Measurements from ENCODE around the gene ZFP57. TPM values are rescaled to one million over a fixed set of nuclear protein-coding genes. Genes with fewer than 3 reads are reported as not detected.

The ZFP57 gene
- total and polyA plus RNA-seq, 2 of the 13 experiments (the other 11 are each of a cell fraction or from before 2014, with no cell fraction given), result not detected

- TF ChIP-seq HOMEZ (CRISPR knock-in tag; IDR thresholded peaks at IDR 0.05; ENCODE audit: low read depth) (no peak), ZNF674 (CRISPR knock-in tag; IDR thresholded peaks at IDR 0.05; ENCODE audit: low read depth) (no peak), MIER2 (CRISPR knock-in tag; IDR thresholded peaks at IDR 0.05) (no peak), ZNF83 (CRISPR knock-in tag; IDR thresholded peaks at IDR 0.05; ENCODE audit: borderline replicate concordance) (no peak), KAT8 (CRISPR knock-in tag; IDR thresholded peaks at IDR 0.05) (no peak), ZNF788 (CRISPR knock-in tag; IDR thresholded peaks at IDR 0.05; ENCODE audit: borderline replicate concordance) (no peak), TOE1 (CRISPR knock-in tag; IDR thresholded peaks at IDR 0.05) (no peak)
Measured at GRCh38 chr6:29656798-29657197, 24.2 kb downstream of the ZFP57 start, which contains the start of gene MOG (continued).

GRCh38 chr6:29656157-29656556 lies 24.8 kb downstream of the ZFP57 start:
- H3K4me3 ChIP-seq (replicated peaks in 1 of 3; ENCODE audit: insufficient read depth in 1 of 3, low read depth in 2 of 3, low read length in 3 of 3), result no peak overlapping the region
- no TSS peak for BruUV-seq (replicated peaks)
- CTCF ChIA-PET (ENCODE audit: low intra/inter-chr PET ratio, low total read pairs), result no interaction called here
- no peak for FAIRE-seq
- no peaks in the 10 kb centered on the region for H4K20me1 ChIP-seq (ENCODE audit: insufficient read depth, low read length)
- ATAC-seq, result no peak
- H3K9ac ChIP-seq (ENCODE audit: insufficient read depth, low read depth, low read length), result no peak overlapping the region
- intact Hi-C loops (cut with micrococcal nuclease; ENCODE audit: unreplicated experiment), result no loop called here
- H3K27ac ChIP-seq (ENCODE audit: extremely low read length, insufficient read depth, low read length), result no peak overlapping the region
- no peaks in the 10 kb centered on the region for H3K36me3 ChIP-seq (replicated peaks in 1 of 2; ENCODE audit: control insufficient read depth in 1 of 2, insufficient read depth in 2 of 2, low read length in 2 of 2)
- POLR2A ChIA-PET, result no interaction called here
- H3K4me1 ChIP-seq (ENCODE audit: insufficient read depth, low read length), result no peaks in the 10 kb centered on the region
- no peak for DNase-seq (ENCODE audit: low spot score)
- peaks cover 0 to 22% of the 10 kb centered on the region in 2 experiments; a peak in 3 of 5 replicates for H3K27me3 ChIP-seq (ENCODE audit: control insufficient read depth in 1 of 2, insufficient read depth in 2 of 2, low read length in 2 of 2)
- 4% methylated on average over 2 of the region's 2 CpGs for WGBS (ENCODE audit: low lambda C conversion rate)
- in situ Hi-C loops (cut with HindIII; ENCODE audit: extremely low pct_ligation_motif_present, low pct_unique_long_range_greater_than_20kb), result no loop called here
- H3K9me3 ChIP-seq (ENCODE audit: low read length), result no peaks in the 10 kb centered on the region
- no peaks in the 10 kb centered on the region for H3K79me2 ChIP-seq (ENCODE audit: insufficient read depth, low read length)
- no peak overlapping the region for H2AFZ ChIP-seq (ENCODE audit: low read length)
- no peak overlapping the region for H3K4me2 ChIP-seq (ENCODE audit: low read depth, low read length)
- TF ChIP-seq NR1H2 (CRISPR knock-in tag; IDR thresholded peaks at IDR 0.05; ENCODE audit: borderline replicate concordance, low read depth), result no peak
- no peak for TF ChIP-seq SKIL (CRISPR knock-in tag; IDR thresholded peaks at IDR 0.05; ENCODE audit: borderline replicate concordance)
- TF ChIP-seq RORA (CRISPR knock-in tag; IDR thresholded peaks at IDR 0.05), result no peak
- TF ChIP-seq STAT6 (CRISPR knock-in tag; IDR thresholded peaks at IDR 0.05; ENCODE audit: borderline replicate concordance), result no peak
- TF ChIP-seq RFXANK (CRISPR knock-in tag; IDR thresholded peaks at IDR 0.05), result no peak
- TF ChIP-seq FOSL1 (CRISPR knock-in tag; IDR thresholded peaks at IDR 0.05; ENCODE audit: borderline replicate concordance), result no peak
- no peak for TF ChIP-seq ZNF629 (CRISPR knock-in tag; conservative IDR thresholded peaks at IDR 0.05)
- TF ChIP-seq TBP (CRISPR knock-in tag; IDR thresholded peaks at IDR 0.05), result no peak
- no peak for TF ChIP-seq ZNF576 (CRISPR knock-in tag; IDR thresholded peaks at IDR 0.05)
- TF ChIP-seq PREB (CRISPR knock-in tag; IDR thresholded peaks at IDR 0.05), result no peak
- no peak for TF ChIP-seq HNRNPUL1 (IDR thresholded peaks at IDR 0.05; ENCODE audit: low read depth, low read length)
